Measurements from ENCODE around the gene CAMK1D. TPM values are rescaled to one million over a fixed set of nuclear protein-coding genes. Genes with fewer than 3 reads are reported as not detected.

Gene CAMK1D
- total and polyA plus RNA-seq, 10 of the 15 experiments (the other 5 are each of a cell fraction or from before 2014, with no cell fraction given) = 2.1 to 35.5 (median 14.7) TPM

DNA sequence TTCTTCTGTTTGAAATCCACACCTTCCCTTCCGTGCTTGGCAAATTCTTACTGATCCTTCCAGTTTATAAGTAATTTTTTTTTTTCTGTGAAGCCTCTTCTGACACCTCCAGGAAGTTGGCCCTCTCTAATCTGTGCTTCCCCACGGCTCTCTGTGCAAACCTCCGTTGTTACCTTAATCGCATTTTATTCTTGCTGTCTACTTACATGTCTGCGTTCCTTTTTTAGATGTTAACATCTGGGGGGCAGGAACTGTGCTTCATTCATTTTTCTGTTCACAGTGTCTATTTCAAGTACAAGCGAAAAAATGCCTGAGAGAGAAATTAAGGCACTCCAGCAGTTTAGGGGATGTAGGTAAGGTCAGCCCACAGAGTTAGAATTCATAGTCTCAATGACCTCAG is 8.4 kb upstream of the CAMK1D start:
- Histone ChIP-seq H3K4me3 (peak overlapping the region; percentile 27; the same call in 1 of the 2 replicates), H4K20me1 (ENCODE audit: control insufficient read depth, insufficient read depth) (no peaks in the 10 kb centered on the region), H3K36me3 (ENCODE audit: control insufficient read depth in 2 of 2, insufficient read depth in 2 of 2, low read length in 1 of 2) (no peaks in the 10 kb centered on the region), H3K79me2 (ENCODE audit: control insufficient read depth, insufficient read depth, low read length) (no peaks in the 10 kb centered on the region), H3K4me1 (ENCODE audit: control insufficient read depth, insufficient read depth, low read length) (peaks cover 22% of the 10 kb centered on the region), H2AFZ (ENCODE audit: control insufficient read depth, low read depth, low read length) (peak overlapping the region; percentile 51), H3K27ac (ENCODE audit: control insufficient read depth, insufficient read depth) (peak overlapping the region; percentile 22), H3K4me2 (ENCODE audit: control insufficient read depth, insufficient read depth) (peak overlapping the region; percentile 77), H3K27me3 (replicated peaks in 1 of 2; ENCODE audit: control insufficient read depth in 2 of 2, insufficient read depth in 2 of 2, low read length in 1 of 2) (no peaks in the 10 kb centered on the region), H3K9me3 (replicated peaks; ENCODE audit: control insufficient read depth, insufficient read depth, low read length) (no peaks in the 10 kb centered on the region; the same call in 2 of the 3 replicates), H3K9ac (ENCODE audit: control insufficient read depth, insufficient read depth, low read length) (no peak overlapping the region; the same call in 1 of the 2 replicates)
- POLR2A ChIA-PET = interaction anchor here (0.7 kb wide), 1 partner anchor 32 kb away, joined by 3 read pairs; no protein-coding TSS in a partner anchor
- intact Hi-C loops (cut with micrococcal nuclease; ENCODE audit: unreplicated experiment) (no loop called here), in situ Hi-C loops (cut with MboI) (no loop called here)
- no peak for TF ChIP-seq SMAD1 (IDR thresholded peaks at IDR 0.05; ENCODE audit: low read depth, partially characterized antibody)
- no peak for TF ChIP-seq ZNF384 (IDR thresholded peaks at IDR 0.05; ENCODE audit: borderline replicate concordance, low read depth, low read length)
- no peak for TF ChIP-seq SMC3 (IDR thresholded peaks at IDR 0.05; ENCODE audit: borderline replicate concordance, low read length)
- TF ChIP-seq DPF2 (IDR thresholded peaks at IDR 0.05) = no peak
- no peak for TF ChIP-seq PAX5 (IDR thresholded peaks at IDR 0.05; ENCODE audit: borderline replicate concordance, low read depth, low read length)
- no peak for TF ChIP-seq MYC (IDR thresholded peaks at IDR 0.05; ENCODE audit: insufficient read depth, insufficient read length, insufficient replicate concordance, low read length, severe bottlenecking)
- TF ChIP-seq IRF4 (IDR thresholded peaks at IDR 0.05; ENCODE audit: low read depth, low read length) = no peak
- no peak for TF ChIP-seq NR2C2 (IDR thresholded peaks at IDR 0.05; ENCODE audit: borderline replicate concordance, control insufficient read depth, insufficient read length, low read depth)
- no peak for TF ChIP-seq NBN (IDR thresholded peaks at IDR 0.05)
- TF ChIP-seq SP1 (IDR thresholded peaks at IDR 0.05; ENCODE audit: low read depth, low read length) = no peak
- TF ChIP-seq MXI1 (IDR thresholded peaks at IDR 0.05; ENCODE audit: low read depth, low read length) = no peak
- no peak for TF ChIP-seq BRCA1 (IDR thresholded peaks at IDR 0.05; ENCODE audit: low read depth, low read length)
- no peak for TF ChIP-seq CHD1 (IDR thresholded peaks at IDR 0.05; ENCODE audit: low read depth, low read length)
- TF ChIP-seq FOXK2 (IDR thresholded peaks at IDR 0.05) = no peak
- no peak for TF ChIP-seq RCOR1 (conservative IDR thresholded peaks at IDR 0.05; ENCODE audit: low read depth, low read length)
- TF ChIP-seq, protein P1, sequence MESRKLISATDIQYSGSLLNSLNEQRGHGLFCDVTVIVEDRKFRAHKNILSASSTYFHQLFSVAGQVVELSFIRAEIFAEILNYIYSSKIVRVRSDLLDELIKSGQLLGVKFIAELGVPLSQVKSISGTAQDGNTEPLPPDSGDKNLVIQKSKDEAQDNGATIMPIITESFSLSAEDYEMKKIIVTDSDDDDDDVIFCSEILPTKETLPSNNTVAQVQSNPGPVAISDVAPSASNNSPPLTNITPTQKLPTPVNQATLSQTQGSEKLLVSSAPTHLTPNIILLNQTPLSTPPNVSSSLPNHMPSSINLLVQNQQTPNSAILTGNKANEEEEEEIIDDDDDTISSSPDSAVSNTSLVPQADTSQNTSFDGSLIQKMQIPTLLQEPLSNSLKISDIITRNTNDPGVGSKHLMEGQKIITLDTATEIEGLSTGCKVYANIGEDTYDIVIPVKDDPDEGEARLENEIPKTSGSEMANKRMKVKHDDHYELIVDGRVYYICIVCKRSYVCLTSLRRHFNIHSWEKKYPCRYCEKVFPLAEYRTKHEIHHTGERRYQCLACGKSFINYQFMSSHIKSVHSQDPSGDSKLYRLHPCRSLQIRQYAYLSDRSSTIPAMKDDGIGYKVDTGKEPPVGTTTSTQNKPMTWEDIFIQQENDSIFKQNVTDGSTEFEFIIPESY (IDR thresholded peaks at IDR 0.05) = no peak
- no peak for TF ChIP-seq EP300 (IDR thresholded peaks at IDR 0.05; ENCODE audit: borderline replicate concordance in 1 of 2, control insufficient read depth in 1 of 2, low read depth in 2 of 2, low read length in 2 of 2)
- WGBS (ENCODE audit: insufficient coverage, insufficient replicate concordance, low lambda C conversion rate, missing lambda C conversion rate) = 12% methylated on average over 6 of the region's 6 CpGs
- RAD21 ChIA-PET (ENCODE audit: unreplicated experiment) = no interaction called here
- peak; percentile 39 for ATAC-seq
- no peak for DNase-seq (ENCODE audit: low read depth, low spot score)
- CTCF ChIA-PET = no interaction called here
- no TSS peak for BruUV-seq (replicated peaks)
- FAIRE-seq = no peak
- SMC1A ChIA-PET (ENCODE audit: uncharacterized antibody, unreplicated experiment) = interaction anchor here (0.6 kb wide), 1 partner anchor 763 kb away, joined by 3 read pairs; no protein-coding TSS in a partner anchor

Data from GM12878 (cell line).